Measurements from ENCODE around the gene SLC2A10.

- TF ChIP-seq, protein P1, sequence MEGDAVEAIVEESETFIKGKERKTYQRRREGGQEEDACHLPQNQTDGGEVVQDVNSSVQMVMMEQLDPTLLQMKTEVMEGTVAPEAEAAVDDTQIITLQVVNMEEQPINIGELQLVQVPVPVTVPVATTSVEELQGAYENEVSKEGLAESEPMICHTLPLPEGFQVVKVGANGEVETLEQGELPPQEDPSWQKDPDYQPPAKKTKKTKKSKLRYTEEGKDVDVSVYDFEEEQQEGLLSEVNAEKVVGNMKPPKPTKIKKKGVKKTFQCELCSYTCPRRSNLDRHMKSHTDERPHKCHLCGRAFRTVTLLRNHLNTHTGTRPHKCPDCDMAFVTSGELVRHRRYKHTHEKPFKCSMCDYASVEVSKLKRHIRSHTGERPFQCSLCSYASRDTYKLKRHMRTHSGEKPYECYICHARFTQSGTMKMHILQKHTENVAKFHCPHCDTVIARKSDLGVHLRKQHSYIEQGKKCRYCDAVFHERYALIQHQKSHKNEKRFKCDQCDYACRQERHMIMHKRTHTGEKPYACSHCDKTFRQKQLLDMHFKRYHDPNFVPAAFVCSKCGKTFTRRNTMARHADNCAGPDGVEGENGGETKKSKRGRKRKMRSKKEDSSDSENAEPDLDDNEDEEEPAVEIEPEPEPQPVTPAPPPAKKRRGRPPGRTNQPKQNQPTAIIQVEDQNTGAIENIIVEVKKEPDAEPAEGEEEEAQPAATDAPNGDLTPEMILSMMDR (IDR thresholded peaks at IDR 0.05; ENCODE audit: low read depth, low read length) = no peak
- TF ChIP-seq EZH2phosphoT487 (IDR thresholded peaks at IDR 0.05; ENCODE audit: low read depth) = no peak
Measured at GRCh38 chr20:46661659-46662058, 47.8 kb upstream of the SLC2A10 start.

All from OCI-LY3 (cell line).